HG03135 (cell line): ENCODE data around the gene CNOT6L.
"Not testable (repeated sequence)": the region's sequence is repeated elsewhere in the genome, so short reads cannot be mapped to it uniquely, and the experiment has no call there.

ENCODE experiments used
- ATAC-seq: cut with Tn5 transposase; IDR thresholded peaks from one replicate; pipeline ENCODE4 v1.9.1; 2021; ENCODE audit warnings: mild to moderate bottlenecking, moderate library complexity; ENCODE audit not compliant: unreplicated experiment

Gene CNOT6L

GRCh38 chr4:77818602-77819403 is at the start of gene CNOT6L:
TSS of gene CNOT6L (minus strand) at chr4:77819368. CDS start at chr4:77819308, 60 bp downstream.
- peak; percentile 22 for ATAC-seq

- no peak for ATAC-seq
Observed at GRCh38 chr4:77865259-77865658, 46.1 kb upstream of the CNOT6L start.

GRCh38 chr4:77863341-77863740 is 44.2 kb upstream of the CNOT6L start:
- not testable (repeated sequence) for ATAC-seq

GRCh38 chr4:77862478-77863216 is 43.5 kb upstream of the CNOT6L start, which contains the start of gene MRPL1:
TSS of gene MRPL1 (plus strand) at chr4:77862830. CDS start at chr4:77862849, 19 bp downstream.
- peak; percentile 82 for ATAC-seq

- no peak for ATAC-seq
Observed at GRCh38 chr4:77861495-77861894, 42.3 kb upstream of the CNOT6L start.

GRCh38 chr4:77859256-77859655 is 40.1 kb upstream of the CNOT6L start:
- no peak for ATAC-seq

- ATAC-seq = no peak
Observed at GRCh38 chr4:77856152-77856551, 37.0 kb upstream of the CNOT6L start.

- no peak for ATAC-seq
Observed at GRCh38 chr4:77854431-77855111, 35.4 kb upstream of the CNOT6L start.

- peak; percentile 90 for ATAC-seq
Observed at GRCh38 chr4:77852892-77853495, 33.8 kb upstream of the CNOT6L start.

- ATAC-seq = no peak
Observed at GRCh38 chr4:77849278-77849965, 30.3 kb upstream of the CNOT6L start.

- no peak for ATAC-seq
Observed at GRCh38 chr4:77848508-77848907, 29.3 kb upstream of the CNOT6L start.

GRCh38 chr4:77845929-77846328 is 26.8 kb upstream of the CNOT6L start:
- no peak for ATAC-seq

GRCh38 chr4:77845400-77845799 is 26.2 kb upstream of the CNOT6L start:
- ATAC-seq = no peak

- ATAC-seq = no peak
Observed at GRCh38 chr4:77844363-77844762, 25.2 kb upstream of the CNOT6L start.

- no peak for ATAC-seq
Observed at GRCh38 chr4:77843628-77844027, 24.5 kb upstream of the CNOT6L start.

GRCh38 chr4:77834403-77834802 is 15.2 kb upstream of the CNOT6L start:
- no peak for ATAC-seq

GRCh38 chr4:77833126-77833724 is 14.1 kb upstream of the CNOT6L start:
- no peak for ATAC-seq

- no peak for ATAC-seq
Observed at GRCh38 chr4:77827343-77827742, 8.2 kb upstream of the CNOT6L start.

GRCh38 chr4:77826275-77826674 is 7.1 kb upstream of the CNOT6L start:
- ATAC-seq = no peak

- no peak for ATAC-seq
Observed at GRCh38 chr4:77821775-77822174, 2.6 kb upstream of the CNOT6L start.
